Neural cell (in vitro differentiated cells): ENCODE measurements around the gene PDK2. TPM values are rescaled to one million over a fixed set of nuclear protein-coding genes. Genes with fewer than 3 reads are reported as not detected.

Experiments used
- H2AFZ ChIP-seq: fragments of 200-600, 300-800 bp; sonication (generic), shearing (Covaris generic); 2 replicates; pipeline ENCODE4 v1.6.0; 2014; ENCODE audit warnings: low read depth, mild to moderate bottlenecking, antibody characterized with exemption, low read length, moderate library complexity
- H3F3A ChIP-seq: fragments of 200-600 bp; shearing (Covaris generic); 2 replicates; pipeline ENCODE4 v1.6.1; 2016; ENCODE audit warnings: mild to moderate bottlenecking, moderate library complexity, mixed read lengths, antibody characterized with exemption, low read length; ENCODE audit not compliant: insufficient read depth, poor library complexity, severe bottlenecking
- H3K27ac ChIP-seq: fragments of 200-600, 300-800 bp; sonication (generic), shearing (Covaris generic); 2 replicates; pipeline ENCODE4 v1.5.1; 2014; ENCODE audit warnings: mild to moderate bottlenecking, low read length, moderate library complexity
- H3K27me3 ChIP-seq: fragments of 300-800, 200-600 bp; sonication (generic), shearing (Covaris generic); 2 replicates; pipeline ENCODE4 v1.6.0; 2014; ENCODE audit warnings: mild to moderate bottlenecking, low read depth, low read length, moderate library complexity; ENCODE audit not compliant: insufficient read depth
- H3K36me3 ChIP-seq: fragments of 300-800, 200-600 bp; sonication (generic), shearing (Covaris generic); 2 replicates; pipeline ENCODE4 v1.5.1; 2014; ENCODE audit warnings: mild to moderate bottlenecking, antibody characterized with exemption, low read length, moderate library complexity; ENCODE audit not compliant: insufficient read depth
- H3K4me2 ChIP-seq: fragments of 300-800, 200-600 bp; sonication (generic), shearing (Covaris generic); 2 replicates; pipeline ENCODE4 v1.6.0; 2014; ENCODE audit warnings: mild to moderate bottlenecking, low read length
- H3K4me3 ChIP-seq: fragments of 300-800, 200-600 bp; sonication (generic), shearing (Covaris generic); 2 replicates; pipeline ENCODE4 v1.5.1; 2014; ENCODE audit warnings: mild to moderate bottlenecking, low read length, moderate library complexity
- H3K79me2 ChIP-seq: fragments of 200-600 bp; shearing (Covaris generic); replicated peaks from 2 replicates; pipeline ENCODE4 v1.6.0; 2014; ENCODE audit warnings: mild to moderate bottlenecking, low read length, moderate library complexity; ENCODE audit not compliant: insufficient read depth
- H3K9ac ChIP-seq: fragments of 300-800, 200-600 bp; sonication (generic), shearing (Covaris generic); 2 replicates; pipeline ENCODE4 v1.6.1; 2016; ENCODE audit warnings: mild to moderate bottlenecking, low read length, mixed read lengths
- H3K9me2 ChIP-seq: fragments of 200-600 bp; shearing (Covaris generic); 2 replicates; pipeline ENCODE4 v1.6.1; 2016; ENCODE audit warnings: mild to moderate bottlenecking, low read length, mixed read lengths; ENCODE audit not compliant: insufficient read depth
- H3K9me3 ChIP-seq: fragments of 200-600, 300-800 bp; sonication (generic), shearing (Covaris generic); 2 replicates; pipeline ENCODE4 v1.6.1; 2016; ENCODE audit warnings: mild to moderate bottlenecking, mixed run types, low read length, moderate library complexity, mixed read lengths
- H4K20me1 ChIP-seq: fragments of 200-600 bp; shearing (Covaris generic); 2 replicates; pipeline ENCODE4 v1.6.1; 2016; ENCODE audit warnings: mild to moderate bottlenecking, mixed run types; ENCODE audit not compliant: insufficient read depth
- EP300 ChIP-seq: fragments of 450-650 bp; conservative IDR thresholded peaks from 2 replicates; pipeline ENCODE4 v1.6.1; 2014; ENCODE audit warnings: antibody characterized with exemption, mild to moderate bottlenecking, moderate library complexity; ENCODE audit not compliant: poor library complexity, severe bottlenecking
- EZH2 ChIP-seq: fragments of 200-600, 300-800 bp; shearing (Covaris generic), sonication (generic); IDR thresholded peaks from 2 replicates; pipeline ENCODE4 v1.6.1; 2014; ENCODE audit warnings: antibody characterized with exemption, low read length, borderline replicate concordance, mild to moderate bottlenecking; ENCODE audit not compliant: insufficient read depth, poor library complexity, severe bottlenecking
- MXI1 ChIP-seq: fragments of 450-650 bp; conservative IDR thresholded peaks from 2 replicates; pipeline ENCODE4 v1.6.1; 2014; ENCODE audit warnings: antibody characterized with exemption, mild to moderate bottlenecking; ENCODE audit not compliant: poor library complexity, severe bottlenecking
- POLR2AphosphoS5 ChIP-seq: IDR thresholded peaks from 2 replicates; pipeline ENCODE4 v1.6.1; 2012
- RAD21 ChIP-seq: fragments of 450-650 bp; conservative IDR thresholded peaks from 2 replicates; pipeline ENCODE4 v1.6.1; 2014; ENCODE audit warnings: antibody characterized with exemption, mild to moderate bottlenecking, moderate library complexity
- SMC3 ChIP-seq: fragments of 450-650 bp; conservative IDR thresholded peaks from 2 replicates; pipeline ENCODE4 v1.6.1; 2014; ENCODE audit warnings: antibody characterized with exemption, mild to moderate bottlenecking, moderate library complexity; ENCODE audit not compliant: poor library complexity
- TAF1 ChIP-seq: IDR thresholded peaks from 2 replicates; pipeline ENCODE4 v1.6.1; 2012; ENCODE audit warnings: low read depth
- polyA plus RNA-seq: library from polyadenylated mRNA; depleted of rRNA; stranded (reverse); fragments of >200 nt; gene quantifications from 2 replicates; pipeline ENCODE4 v1.2.3, GENCODE V29; 2014
- TF ChIP-seq, protein P1 (sequence below): IDR thresholded peaks from 2 replicates; pipeline ENCODE4 v1.6.1; 2012; ENCODE audit warnings: borderline replicate concordance
- TF ChIP-seq, protein P2 (sequence below): fragments of 450-650 bp; IDR thresholded peaks from 2 replicates; pipeline ENCODE4 v1.5.1; 2014; ENCODE audit warnings: antibody characterized with exemption, mild to moderate bottlenecking, moderate library complexity; ENCODE audit not compliant: poor library complexity, severe bottlenecking

Gene PDK2
- polyA plus RNA-seq, 1 donor from 2014 or later, result 36.2 TPM

DNA sequence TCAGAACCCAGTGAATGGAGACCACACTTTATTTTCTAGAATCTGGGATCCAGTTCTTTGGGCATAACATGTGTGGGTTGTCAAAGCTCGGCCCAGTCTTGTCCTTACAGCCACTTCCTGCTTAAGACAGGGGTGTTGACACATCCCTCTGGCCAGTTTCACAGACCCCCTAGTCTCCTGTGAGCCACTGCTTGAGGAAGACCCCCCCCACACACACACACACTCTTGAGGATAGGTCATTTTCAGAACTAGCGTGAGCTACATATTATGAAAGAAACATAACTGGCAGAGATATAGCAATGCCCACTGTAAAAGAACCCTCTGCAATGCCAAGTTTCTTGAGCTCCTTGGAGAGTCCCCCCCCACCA is 3.2 kb upstream of the PDK2 start:
- Histone ChIP-seq H3K9ac (no peak overlapping the region), H3K4me2 (no peak overlapping the region), H3K27ac (no peak overlapping the region), H3K27me3 (no peaks in the 10 kb centered on the region), H3F3A (no peaks in the 10 kb centered on the region), H3K79me2 (peaks cover 9% of the 10 kb centered on the region), H3K36me3 (no peaks in the 10 kb centered on the region), H2AFZ (no peak overlapping the region), H3K9me2 (no peaks in the 10 kb centered on the region), H4K20me1 (no peaks in the 10 kb centered on the region), H3K9me3 (no peaks in the 10 kb centered on the region), H3K4me3 (no peak overlapping the region)
- TF ChIP-seq TAF1, result no peak
- no peak for TF ChIP-seq EZH2
- TF ChIP-seq, protein P1, sequence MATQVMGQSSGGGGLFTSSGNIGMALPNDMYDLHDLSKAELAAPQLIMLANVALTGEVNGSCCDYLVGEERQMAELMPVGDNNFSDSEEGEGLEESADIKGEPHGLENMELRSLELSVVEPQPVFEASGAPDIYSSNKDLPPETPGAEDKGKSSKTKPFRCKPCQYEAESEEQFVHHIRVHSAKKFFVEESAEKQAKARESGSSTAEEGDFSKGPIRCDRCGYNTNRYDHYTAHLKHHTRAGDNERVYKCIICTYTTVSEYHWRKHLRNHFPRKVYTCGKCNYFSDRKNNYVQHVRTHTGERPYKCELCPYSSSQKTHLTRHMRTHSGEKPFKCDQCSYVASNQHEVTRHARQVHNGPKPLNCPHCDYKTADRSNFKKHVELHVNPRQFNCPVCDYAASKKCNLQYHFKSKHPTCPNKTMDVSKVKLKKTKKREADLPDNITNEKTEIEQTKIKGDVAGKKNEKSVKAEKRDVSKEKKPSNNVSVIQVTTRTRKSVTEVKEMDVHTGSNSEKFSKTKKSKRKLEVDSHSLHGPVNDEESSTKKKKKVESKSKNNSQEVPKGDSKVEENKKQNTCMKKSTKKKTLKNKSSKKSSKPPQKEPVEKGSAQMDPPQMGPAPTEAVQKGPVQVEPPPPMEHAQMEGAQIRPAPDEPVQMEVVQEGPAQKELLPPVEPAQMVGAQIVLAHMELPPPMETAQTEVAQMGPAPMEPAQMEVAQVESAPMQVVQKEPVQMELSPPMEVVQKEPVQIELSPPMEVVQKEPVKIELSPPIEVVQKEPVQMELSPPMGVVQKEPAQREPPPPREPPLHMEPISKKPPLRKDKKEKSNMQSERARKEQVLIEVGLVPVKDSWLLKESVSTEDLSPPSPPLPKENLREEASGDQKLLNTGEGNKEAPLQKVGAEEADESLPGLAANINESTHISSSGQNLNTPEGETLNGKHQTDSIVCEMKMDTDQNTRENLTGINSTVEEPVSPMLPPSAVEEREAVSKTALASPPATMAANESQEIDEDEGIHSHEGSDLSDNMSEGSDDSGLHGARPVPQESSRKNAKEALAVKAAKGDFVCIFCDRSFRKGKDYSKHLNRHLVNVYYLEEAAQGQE, result no peak
- no peak for TF ChIP-seq POLR2AphosphoS5
- TF ChIP-seq RAD21, result no peak
- TF ChIP-seq SMC3, result no peak
- no peak for TF ChIP-seq EP300
- TF ChIP-seq MXI1, result no peak

GRCh38 chr17:50093246-50093645 is 1.9 kb upstream of the PDK2 start:
- Histone ChIP-seq H3K4me3 (no peak overlapping the region), H3K36me3 (no peaks in the 10 kb centered on the region), H3K9me3 (no peaks in the 10 kb centered on the region), H3K79me2 (peaks cover 9% of the 10 kb centered on the region), H3K27ac (no peak overlapping the region), H2AFZ (no peak overlapping the region), H3K9me2 (no peaks in the 10 kb centered on the region), H4K20me1 (no peaks in the 10 kb centered on the region), H3F3A (no peaks in the 10 kb centered on the region), H3K4me2 (no peak overlapping the region), H3K9ac (no peak overlapping the region), H3K27me3 (no peaks in the 10 kb centered on the region)
- TF ChIP-seq SMC3 (no peak), RAD21 (no peak), POLR2AphosphoS5 (no peak)

GRCh38 chr17:50093807-50094206 is 1.3 kb upstream of the PDK2 start:
- Histone ChIP-seq H3K9ac (peak overlapping the region; percentile 66), H3K4me2 (peak overlapping the region; percentile 91), H3K27me3 (no peaks in the 10 kb centered on the region), H3K27ac (peak overlapping the region; percentile 83), H3K79me2 (peaks cover 9% of the 10 kb centered on the region), H3K9me2 (no peaks in the 10 kb centered on the region), H2AFZ (peak overlapping the region; percentile 15), H3K9me3 (no peaks in the 10 kb centered on the region), H4K20me1 (no peaks in the 10 kb centered on the region), H3K36me3 (no peaks in the 10 kb centered on the region), H3F3A (no peaks in the 10 kb centered on the region), H3K4me3 (peak overlapping the region; percentile 97)
- TF ChIP-seq RAD21 (no peak), EP300 (no peak), SMC3 (no peak), POLR2AphosphoS5 (no peak), MXI1 (no peak), TAF1 (no peak), EZH2 (no peak)
- TF ChIP-seq, protein P2, sequence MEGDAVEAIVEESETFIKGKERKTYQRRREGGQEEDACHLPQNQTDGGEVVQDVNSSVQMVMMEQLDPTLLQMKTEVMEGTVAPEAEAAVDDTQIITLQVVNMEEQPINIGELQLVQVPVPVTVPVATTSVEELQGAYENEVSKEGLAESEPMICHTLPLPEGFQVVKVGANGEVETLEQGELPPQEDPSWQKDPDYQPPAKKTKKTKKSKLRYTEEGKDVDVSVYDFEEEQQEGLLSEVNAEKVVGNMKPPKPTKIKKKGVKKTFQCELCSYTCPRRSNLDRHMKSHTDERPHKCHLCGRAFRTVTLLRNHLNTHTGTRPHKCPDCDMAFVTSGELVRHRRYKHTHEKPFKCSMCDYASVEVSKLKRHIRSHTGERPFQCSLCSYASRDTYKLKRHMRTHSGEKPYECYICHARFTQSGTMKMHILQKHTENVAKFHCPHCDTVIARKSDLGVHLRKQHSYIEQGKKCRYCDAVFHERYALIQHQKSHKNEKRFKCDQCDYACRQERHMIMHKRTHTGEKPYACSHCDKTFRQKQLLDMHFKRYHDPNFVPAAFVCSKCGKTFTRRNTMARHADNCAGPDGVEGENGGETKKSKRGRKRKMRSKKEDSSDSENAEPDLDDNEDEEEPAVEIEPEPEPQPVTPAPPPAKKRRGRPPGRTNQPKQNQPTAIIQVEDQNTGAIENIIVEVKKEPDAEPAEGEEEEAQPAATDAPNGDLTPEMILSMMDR, result no peak
- TF ChIP-seq, protein P1, result no peak
